Muscle of leg (tissue), 11 donors: Measurements from ENCODE around the gene NTN1. TPM values are rescaled to one million over a fixed set of nuclear protein-coding genes. Genes with fewer than 3 reads are reported as not detected.

ENCODE experiments used
- DNase-seq: peaks from one replicate; pipeline ENCODE4 v3.0.0; 2013
- H3K27ac ChIP-seq: one replicate; pipeline ENCODE4 v1.5.1; 2013; ENCODE audit warnings: mild to moderate bottlenecking, low read length, control low read depth
- H3K27me3 ChIP-seq: one replicate; pipeline ENCODE4 v1.6.1; 2013; ENCODE audit warnings: low read length; ENCODE audit not compliant: control insufficient read depth, insufficient read depth
- H3K36me3 ChIP-seq: one replicate; pipeline ENCODE4 v1.6.1; 2013; ENCODE audit warnings: low read length; ENCODE audit not compliant: control insufficient read depth, insufficient read depth
- H3K4me1 ChIP-seq: one replicate; pipeline ENCODE4 v1.6.1; 2013; ENCODE audit warnings: low read length; ENCODE audit not compliant: control insufficient read depth, insufficient read depth
- H3K4me3 ChIP-seq: one replicate; pipeline ENCODE4 v1.5.1; 2013; ENCODE audit warnings: low read length, control low read depth
- H3K9me3 ChIP-seq: replicated peaks from 2 replicates; pipeline ENCODE4 v1.6.1; 2013; ENCODE audit warnings: low read depth, low read length; ENCODE audit not compliant: control insufficient read depth
- WGBS: methylation state at CpG from one replicate; pipeline ENCODE4 v1.1.5; 2013; ENCODE audit warnings: missing lambda C conversion rate; ENCODE audit not compliant: insufficient coverage; 5-methylcytosine and 5-hydroxymethylcytosine counted together
- polyA plus RNA-seq, 8 donors: library from polyadenylated mRNA; unstranded; fragments of 120-200 nt; gene quantifications; one replicate each; pipeline versions ENCODE4 v1.2.1 to v1.2.3, GENCODE V29; 2013; ENCODE audit warnings: inconsistent platforms in 1 of 8, low replicate concordance in 1 of 8; ENCODE audit not compliant: insufficient read length in 8 of 8, insufficient read depth in 1 of 8
- total RNA-seq: library from RNA; stranded (reverse); fragments of 120-200 nt; gene quantifications from one replicate; pipeline ENCODE4 v1.2.4, GENCODE V29; 2013

Gene NTN1
- total and polyA plus RNA-seq, 9 donors: 3.5 to 14.4 (median 5.6) TPM

DNA sequence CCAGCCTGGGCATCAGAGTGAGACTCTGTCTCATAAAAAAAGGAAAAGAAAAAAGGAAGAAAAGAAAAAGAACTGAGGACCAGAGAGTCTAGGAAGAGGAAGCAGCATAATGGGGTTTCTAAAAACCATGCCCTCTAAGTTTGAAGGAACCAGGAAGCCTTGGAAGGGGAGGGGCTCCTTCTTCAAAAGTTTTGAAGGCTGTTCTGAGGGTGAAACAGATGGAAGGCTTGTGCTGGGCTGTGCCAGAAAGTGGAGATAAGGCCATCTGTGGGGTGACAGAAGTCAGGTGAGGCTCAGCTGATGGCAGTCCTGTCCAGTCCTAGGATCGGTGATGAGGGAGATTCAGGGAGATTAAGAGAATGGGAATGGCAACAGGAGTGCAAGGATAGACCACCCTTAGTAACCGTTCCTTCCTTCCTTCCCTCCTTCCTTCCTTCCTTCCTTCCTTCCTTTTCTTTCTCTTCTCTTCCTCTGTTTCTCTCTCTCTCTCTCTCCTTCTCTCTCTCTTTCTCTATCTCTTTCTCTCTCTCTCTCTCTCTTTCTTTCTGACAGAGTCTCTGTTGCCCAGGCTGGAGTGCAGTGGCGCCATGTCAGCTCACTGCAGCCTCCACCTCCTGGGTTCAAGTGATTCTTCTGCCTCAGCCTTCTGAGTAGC is 182.6 kb downstream of the NTN1 start:
- Histone ChIP-seq H3K36me3 (no peaks in the 10 kb centered on the region), H3K27ac (no peak overlapping the region), H3K9me3 (no peaks in the 10 kb centered on the region), H3K27me3 (peaks cover 3% of the 10 kb centered on the region), H3K4me1 (peaks cover 54% of the 10 kb centered on the region), H3K4me3 (no peak overlapping the region)
- DNase-seq: no peak
- WGBS: 75% methylated on average over 2 of the region's 3 CpGs

DNA sequence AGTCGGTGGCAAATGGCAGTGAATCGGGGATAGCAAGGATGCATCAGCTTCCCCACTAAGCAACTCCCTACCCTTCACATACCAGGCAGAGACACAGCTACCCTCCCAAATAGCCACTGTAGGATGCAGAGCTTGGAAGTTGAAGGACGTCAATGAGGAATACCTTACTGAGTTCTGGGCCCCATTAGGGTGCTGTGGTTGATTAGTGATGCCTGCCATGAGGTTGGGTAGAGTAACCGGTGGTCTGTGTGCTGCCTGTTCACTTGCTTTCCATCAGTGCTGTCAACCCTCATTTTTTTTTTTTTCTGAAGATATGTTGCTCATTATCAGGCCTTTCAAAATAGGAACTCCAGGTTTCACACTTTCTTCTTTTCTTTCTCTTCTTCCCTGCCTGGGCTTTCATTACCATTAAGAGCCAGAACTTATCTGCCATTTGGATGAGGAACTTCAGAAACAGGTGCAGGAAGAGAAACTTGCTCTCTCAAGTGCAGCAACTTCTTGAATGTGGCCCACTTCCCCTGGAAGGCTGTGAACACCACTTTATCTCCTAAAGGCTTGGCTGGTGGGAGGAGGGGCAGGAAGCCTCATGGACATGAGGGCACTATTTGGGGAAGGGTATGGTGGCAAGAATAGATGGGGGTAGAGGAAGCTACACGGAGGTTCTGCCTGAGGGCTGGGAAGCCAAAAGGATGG is 183.5 kb downstream of the NTN1 start:
- 80% methylated on average over 1 of the region's 5 CpGs for WGBS
- Histone ChIP-seq H3K36me3 (no peaks in the 10 kb centered on the region), H3K4me1 (peaks cover 48% of the 10 kb centered on the region), H3K4me3 (no peak overlapping the region), H3K27me3 (peaks cover 3% of the 10 kb centered on the region), H3K27ac (no peak overlapping the region), H3K9me3 (no peaks in the 10 kb centered on the region)
- no peak for DNase-seq

DNA sequence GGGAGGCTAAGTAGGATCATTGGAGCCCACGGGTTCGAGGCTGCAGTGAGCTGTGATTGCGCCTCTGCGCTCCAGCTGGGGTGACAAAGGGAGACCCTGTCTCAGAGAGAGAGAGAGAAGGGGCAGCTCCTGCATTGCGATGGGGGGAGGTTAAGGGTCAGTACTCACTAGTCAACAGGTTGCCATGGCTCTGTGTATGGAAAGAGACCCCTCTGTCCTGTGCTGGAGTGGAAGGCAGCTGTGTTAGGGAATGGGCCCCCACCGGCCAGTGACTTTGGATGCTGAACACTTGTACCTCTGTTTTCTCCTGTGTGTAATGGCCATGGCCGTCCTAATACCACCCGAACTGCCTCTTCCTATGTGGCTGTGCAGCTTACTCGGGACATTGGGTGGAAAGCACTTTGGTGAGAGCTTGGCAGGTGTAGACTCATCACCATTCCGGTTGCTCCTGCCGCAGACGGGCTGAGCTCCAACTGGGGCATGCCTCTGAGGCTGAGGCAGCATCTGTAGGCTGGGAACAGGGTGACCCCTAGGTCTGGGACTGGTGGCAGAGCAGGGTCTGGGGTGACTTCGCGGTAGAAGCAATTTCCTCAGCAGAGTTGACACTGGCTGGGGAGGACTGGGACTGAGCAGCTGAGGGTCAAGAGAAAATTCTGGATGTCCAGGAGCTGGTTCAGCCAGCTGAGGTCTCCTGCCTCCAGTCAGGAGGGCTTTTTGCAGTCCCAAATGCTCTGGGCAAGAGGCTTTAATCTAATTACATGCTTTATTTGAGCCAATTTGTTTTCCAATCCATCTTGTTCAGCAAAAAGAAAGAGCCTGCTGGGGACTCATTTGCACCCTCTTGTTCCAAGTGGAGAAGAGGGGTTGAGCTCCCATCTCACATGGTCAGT is 184.5 kb downstream of the NTN1 start:
- H3K4me3 ChIP-seq: no peak overlapping the region
- H3K4me1 ChIP-seq: peaks cover 38% of the 10 kb centered on the region
- no peaks in the 10 kb centered on the region for H3K36me3 ChIP-seq
- H3K9me3 ChIP-seq: no peaks in the 10 kb centered on the region
- peaks cover 3% of the 10 kb centered on the region for H3K27me3 ChIP-seq
- H3K27ac ChIP-seq: peak overlapping the region; percentile 31
- DNase-seq: no peak
- 75% methylated on average over 11 of the region's 14 CpGs for WGBS

DNA sequence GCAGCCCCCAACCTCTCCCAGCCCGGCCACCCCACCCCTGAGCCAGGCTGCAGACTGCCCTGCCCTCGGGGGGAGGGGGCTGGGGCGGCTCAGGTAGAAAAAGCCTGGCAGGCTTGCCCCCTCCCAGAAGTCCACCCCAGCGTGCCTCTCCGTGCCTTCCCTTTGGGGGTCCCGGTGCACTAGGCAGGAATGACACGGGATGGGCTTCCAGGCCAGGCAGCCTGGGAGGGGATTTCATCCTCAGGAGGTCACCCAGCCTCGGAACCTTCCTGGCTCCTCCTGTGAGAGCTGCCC is 185.0 kb downstream of the NTN1 start:
- no peak overlapping the region for H3K27ac ChIP-seq
- WGBS: 16% methylated on average over 5 of the region's 8 CpGs

DNA sequence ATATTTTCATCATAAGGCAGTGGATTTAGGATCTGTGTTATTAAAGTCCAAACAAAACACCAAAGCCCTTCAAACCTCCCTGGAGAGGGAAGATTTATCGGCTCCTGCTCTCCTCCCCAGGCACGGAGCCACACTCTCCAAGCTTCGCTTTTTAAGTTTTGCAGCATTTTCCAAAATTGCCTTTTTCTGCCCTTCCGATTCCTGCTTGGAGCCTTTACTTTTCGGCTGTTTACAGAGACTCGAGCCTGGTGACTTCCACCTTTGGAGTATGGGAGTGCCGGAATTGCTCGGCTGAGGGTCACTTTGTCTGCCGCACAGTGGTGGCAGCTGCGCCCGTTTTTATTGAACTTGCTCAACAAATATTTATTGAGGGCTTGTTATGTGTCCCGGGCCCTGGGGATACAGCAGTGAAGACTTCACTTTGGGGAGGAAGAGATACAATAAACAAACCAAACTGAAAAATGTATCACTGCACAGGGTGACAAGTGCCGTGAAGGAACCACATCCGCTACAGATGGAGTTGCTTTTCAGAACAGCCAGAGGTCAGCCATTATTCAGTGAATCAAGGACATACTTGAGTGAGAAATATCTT is 185.5 kb downstream of the NTN1 start:
- Histone ChIP-seq H3K27me3 (peaks cover 3% of the 10 kb centered on the region), H3K4me1 (peaks cover 29% of the 10 kb centered on the region), H3K36me3 (no peaks in the 10 kb centered on the region), H3K4me3 (no peak overlapping the region), H3K27ac (peak overlapping the region; percentile 7), H3K9me3 (no peaks in the 10 kb centered on the region)
- DNase-seq: peak; percentile 69
- 15% methylated on average over 6 of the region's 14 CpGs for WGBS

More for the DNA sequence above, 185.0 kb downstream of the NTN1 start:
- peaks cover 3% of the 10 kb centered on the region for H3K27me3 ChIP-seq
- peaks cover 32% of the 10 kb centered on the region for H3K4me1 ChIP-seq
- no peaks in the 10 kb centered on the region for H3K36me3 ChIP-seq
- no peaks in the 10 kb centered on the region for H3K9me3 ChIP-seq
- H3K4me3 ChIP-seq: no peak overlapping the region
- DNase-seq: no peak

DNA sequence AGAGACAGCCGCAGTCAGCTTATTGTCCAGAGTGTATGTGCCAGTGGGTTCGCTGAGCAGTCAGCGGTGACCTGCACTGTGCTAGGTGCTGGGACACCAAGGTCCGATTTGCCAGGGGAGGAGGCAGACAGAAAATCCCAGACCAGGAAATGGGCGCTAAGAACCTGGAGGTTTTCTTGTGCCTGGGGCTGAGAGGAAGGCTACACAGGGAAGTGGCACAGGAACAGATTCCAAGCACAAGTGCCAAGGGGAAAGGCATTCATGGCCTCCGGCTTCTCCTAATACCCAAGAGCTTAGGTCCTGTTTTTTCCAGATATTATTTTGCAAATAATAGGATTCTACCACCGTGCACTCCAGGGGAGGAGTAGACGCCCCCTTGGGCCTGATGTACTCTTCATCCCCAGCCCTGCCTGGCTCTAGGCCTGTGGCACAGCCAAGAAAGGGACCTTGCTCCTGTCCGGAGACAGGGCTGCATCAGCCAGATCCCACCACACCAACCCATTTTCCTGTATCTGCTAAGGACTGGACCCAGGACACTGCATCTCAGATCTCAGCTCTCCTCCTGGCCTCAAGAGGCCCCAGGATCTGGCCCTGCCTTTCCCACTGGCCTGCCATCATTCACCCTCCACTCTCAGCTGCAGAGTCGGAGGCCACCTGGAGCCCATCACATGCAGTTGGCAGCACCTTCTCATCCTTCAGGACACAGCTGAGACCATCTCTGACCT is 187.2 kb downstream of the NTN1 start:
- no peak for DNase-seq
- no peak overlapping the region for H3K27ac ChIP-seq
- peaks cover 3% of the 10 kb centered on the region for H3K27me3 ChIP-seq
- no peaks in the 10 kb centered on the region for H3K36me3 ChIP-seq
- H3K4me1 ChIP-seq: peaks cover 34% of the 10 kb centered on the region
- H3K9me3 ChIP-seq: no peaks in the 10 kb centered on the region
- 90% methylated on average over 9 of the region's 10 CpGs for WGBS
- H3K4me3 ChIP-seq: no peak overlapping the region

DNA sequence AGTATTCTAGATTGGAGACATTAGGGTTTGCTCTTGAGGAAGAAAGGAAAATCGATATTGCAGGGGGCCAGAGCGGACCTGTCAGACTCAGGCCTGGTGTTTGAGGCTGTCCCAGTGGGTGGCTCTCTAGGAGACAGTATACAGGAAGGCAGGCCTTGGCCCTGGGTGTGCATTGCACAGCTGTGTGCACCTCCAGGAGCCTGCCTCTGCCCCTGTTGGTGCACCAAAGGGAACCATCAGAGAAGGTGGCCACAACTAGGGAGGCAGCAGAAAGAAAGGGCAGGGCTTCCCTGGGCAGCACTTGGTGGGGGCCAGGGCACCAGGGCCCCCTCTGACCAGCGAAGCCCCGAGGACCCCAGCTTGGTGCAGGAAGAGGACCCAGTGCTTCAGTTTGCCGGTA is 188.0 kb downstream of the NTN1 start:
- no peaks in the 10 kb centered on the region for H3K9me3 ChIP-seq
- DNase-seq: no peak
- H3K4me1 ChIP-seq: peaks cover 34% of the 10 kb centered on the region
- no peak overlapping the region for H3K4me3 ChIP-seq
- no peak overlapping the region for H3K27ac ChIP-seq
- WGBS: 98% methylated on average over 4 of the region's 5 CpGs
- H3K36me3 ChIP-seq: no peaks in the 10 kb centered on the region
- peaks cover 3% of the 10 kb centered on the region for H3K27me3 ChIP-seq

DNA sequence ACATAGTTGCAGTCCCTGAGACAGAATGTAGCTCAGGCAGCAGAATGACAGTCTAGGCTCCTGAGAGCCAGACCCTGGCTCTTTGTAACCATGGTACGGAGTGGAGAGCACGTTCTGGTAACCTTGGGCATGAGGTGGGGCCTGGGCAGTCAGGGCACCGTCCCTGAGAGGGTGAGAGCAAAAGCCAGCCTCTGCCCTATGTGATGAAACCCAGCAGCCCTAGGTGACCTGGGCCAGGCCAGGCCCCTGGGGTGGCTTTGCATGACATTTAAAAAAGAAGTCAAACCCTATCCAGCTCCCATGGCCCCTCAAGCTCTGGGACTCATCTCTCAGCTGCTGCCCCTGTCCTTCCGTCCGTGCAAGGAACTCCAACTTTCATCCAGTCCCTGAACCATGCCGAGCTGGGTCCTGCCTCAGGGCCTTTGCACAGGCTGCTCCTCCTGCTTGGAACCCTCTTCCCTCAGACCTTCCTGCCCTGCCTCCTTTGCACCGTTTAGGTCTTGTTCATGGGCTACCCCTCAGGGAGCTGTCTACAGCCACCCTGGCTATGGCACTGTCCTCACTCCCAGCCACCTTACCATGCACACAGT is 188.6 kb downstream of the NTN1 start:
- DNase-seq: no peak
- H3K27me3 ChIP-seq: peaks cover 3% of the 10 kb centered on the region
- peaks cover 34% of the 10 kb centered on the region for H3K4me1 ChIP-seq
- peaks cover 3% of the 10 kb centered on the region for H3K9me3 ChIP-seq
- WGBS: 78% methylated on average over 7 of the region's 7 CpGs
- no peak overlapping the region for H3K4me3 ChIP-seq
- no peak overlapping the region for H3K27ac ChIP-seq
- H3K36me3 ChIP-seq: no peaks in the 10 kb centered on the region

DNA sequence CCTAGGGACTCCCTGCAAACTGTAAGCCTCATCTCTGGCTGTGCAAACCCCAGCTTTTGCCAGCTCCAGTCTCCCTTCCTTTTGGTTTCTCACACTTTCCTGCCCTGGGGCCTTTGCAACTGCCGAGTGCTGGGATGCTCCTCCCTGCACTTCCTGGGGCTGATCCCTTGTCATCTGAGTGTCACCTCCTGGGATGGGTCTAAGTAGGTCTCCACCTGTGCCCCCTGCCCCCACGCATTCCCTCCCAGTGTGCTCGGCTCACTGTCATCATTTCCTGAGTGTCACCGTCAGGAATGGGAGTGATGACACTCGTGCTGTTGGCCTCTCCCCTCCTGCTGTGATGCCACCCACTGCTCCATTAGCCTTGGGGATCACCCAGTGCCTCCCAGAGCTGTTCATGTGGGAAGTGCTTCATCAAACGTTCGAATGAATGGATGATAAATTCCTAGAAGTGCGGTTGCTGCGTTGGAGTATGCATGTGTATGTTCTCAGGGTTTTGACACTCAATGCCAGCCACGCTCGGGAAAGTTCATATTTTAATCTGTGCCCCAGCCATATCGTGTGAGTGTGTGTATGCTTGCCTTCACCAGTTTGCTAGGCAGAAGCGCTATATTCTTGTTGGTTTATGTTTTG is 189.9 kb downstream of the NTN1 start:
- no peak overlapping the region for H3K27ac ChIP-seq
- H3K36me3 ChIP-seq: no peaks in the 10 kb centered on the region
- 52% methylated on average over 10 of the region's 13 CpGs for WGBS
- H3K4me3 ChIP-seq: no peak overlapping the region
- no peak for DNase-seq
- peaks cover 12% of the 10 kb centered on the region for H3K9me3 ChIP-seq
- no peaks in the 10 kb centered on the region for H3K27me3 ChIP-seq
- peaks cover 20% of the 10 kb centered on the region for H3K4me1 ChIP-seq
